ENCODE results near the gene MRPS5. TPM values are rescaled to one million over a fixed set of nuclear protein-coding genes. Genes with fewer than 3 reads are reported as not detected.

Gene MRPS5
- total RNA-seq, 1 donor from 2014 or later: 43.3 TPM

- H3K27me3 Mint-ChIP-seq (ENCODE audit: unreplicated experiment): peaks cover 10% of the 10 kb centered on the region
Observed at GRCh38 chr2:95049961-95050360, 71.6 kb downstream of the MRPS5 start.

GRCh38 chr2:95049683-95049955, 72.0 kb downstream of the MRPS5 start:
- Mint-ChIP-seq H3K4me3 (ENCODE audit: unreplicated experiment) (no peak overlapping the region), H3K4me1 (ENCODE audit: unreplicated experiment) (no peaks in the 10 kb centered on the region), H3K27ac (ENCODE audit: unreplicated experiment) (no peak overlapping the region), H3K36me3 (ENCODE audit: unreplicated experiment) (no peaks in the 10 kb centered on the region), H3K27me3 (ENCODE audit: unreplicated experiment) (peaks cover 10% of the 10 kb centered on the region), H3K9me3 (ENCODE audit: unreplicated experiment) (no peaks in the 10 kb centered on the region)
- no peak for DNase-seq (ENCODE audit: extremely low spot score, unreplicated experiment)
- TF ChIP-seq CTCF (IDR thresholded peaks at IDR 0.05): no peak

More at GRCh38 chr2:95049961-95050360, 71.6 kb downstream of the MRPS5 start:
- TF ChIP-seq CTCF (IDR thresholded peaks at IDR 0.05): no peak
- Mint-ChIP-seq H3K4me3 (ENCODE audit: unreplicated experiment) (no peak overlapping the region), H3K27ac (ENCODE audit: unreplicated experiment) (no peak overlapping the region), H3K36me3 (ENCODE audit: unreplicated experiment) (no peaks in the 10 kb centered on the region), H3K9me3 (ENCODE audit: unreplicated experiment) (no peaks in the 10 kb centered on the region), H3K4me1 (ENCODE audit: unreplicated experiment) (no peaks in the 10 kb centered on the region)
- no peak for DNase-seq (ENCODE audit: extremely low spot score, unreplicated experiment)

- Mint-ChIP-seq H3K9me3 (ENCODE audit: unreplicated experiment) (no peaks in the 10 kb centered on the region), H3K27me3 (ENCODE audit: unreplicated experiment) (peaks cover 10% of the 10 kb centered on the region), H3K36me3 (ENCODE audit: unreplicated experiment) (no peaks in the 10 kb centered on the region), H3K27ac (ENCODE audit: unreplicated experiment) (no peak overlapping the region), H3K4me1 (ENCODE audit: unreplicated experiment) (no peaks in the 10 kb centered on the region), H3K4me3 (ENCODE audit: unreplicated experiment) (no peak overlapping the region)
- DNase-seq (ENCODE audit: extremely low spot score, unreplicated experiment): no peak
- no peak for TF ChIP-seq CTCF (IDR thresholded peaks at IDR 0.05)
Observed at GRCh38 chr2:95048825-95049682, 72.6 kb downstream of the MRPS5 start.

- no peak overlapping the region for H3K27ac Mint-ChIP-seq (ENCODE audit: unreplicated experiment)
- no peak for DNase-seq (ENCODE audit: extremely low spot score, unreplicated experiment)
Observed at GRCh38 chr2:95047629-95048510, 73.7 kb downstream of the MRPS5 start.

More at GRCh38 chr2:95047629-95048510, 73.7 kb downstream of the MRPS5 start:
- no peaks in the 10 kb centered on the region for H3K9me3 Mint-ChIP-seq (ENCODE audit: unreplicated experiment)
- no peak for TF ChIP-seq CTCF (IDR thresholded peaks at IDR 0.05)
- no peak overlapping the region for H3K4me3 Mint-ChIP-seq (ENCODE audit: unreplicated experiment)
- H3K27me3 Mint-ChIP-seq (ENCODE audit: unreplicated experiment): peaks cover 13% of the 10 kb centered on the region
- H3K36me3 Mint-ChIP-seq (ENCODE audit: unreplicated experiment): no peaks in the 10 kb centered on the region
- H3K4me1 Mint-ChIP-seq (ENCODE audit: unreplicated experiment): no peaks in the 10 kb centered on the region
